GM21576 (cell line): ENCODE results near the gene PHIP.

Experiments
- ATAC-seq: cut with Tn5 transposase; IDR thresholded peaks from one replicate; pipeline ENCODE4 v1.9.1; 2021; ENCODE audit warnings: mild to moderate bottlenecking, moderate library complexity; ENCODE audit not compliant: unreplicated experiment

Gene PHIP

GRCh38 chr6:79011940-79012339 is 66.1 kb downstream of the PHIP start:
- ATAC-seq = no peak

GRCh38 chr6:79010422-79010821 is 67.6 kb downstream of the PHIP start:
- no peak for ATAC-seq

DNA sequence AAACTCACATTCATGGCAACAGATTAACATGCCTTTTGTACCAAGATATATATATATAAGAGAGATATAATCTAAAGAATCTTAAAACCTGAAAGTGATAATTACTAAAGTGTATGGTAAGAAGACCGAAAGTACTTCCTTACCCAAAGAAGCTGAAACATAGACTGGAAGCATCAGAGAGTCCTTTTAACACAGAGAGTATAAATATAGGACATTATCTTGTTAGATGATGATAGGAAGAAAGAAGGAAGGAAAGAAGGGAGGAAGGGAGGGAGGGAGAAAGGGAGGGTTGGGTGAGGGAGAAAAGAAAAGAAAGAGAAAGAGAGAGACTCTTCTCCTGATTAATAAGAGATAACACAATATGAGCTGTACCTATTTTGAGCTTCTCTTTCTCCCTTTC is 68.2 kb downstream of the PHIP start:
- no peak for ATAC-seq

GRCh38 chr6:79005497-79005896 is 72.6 kb downstream of the PHIP start:
- ATAC-seq = no peak

GRCh38 chr6:79005024-79005423 is 73.0 kb downstream of the PHIP start:
- ATAC-seq = no peak

GRCh38 chr6:79004239-79004638 is 73.8 kb downstream of the PHIP start:
- no peak for ATAC-seq

GRCh38 chr6:79001415-79001814 is 76.6 kb downstream of the PHIP start:
- no peak for ATAC-seq

DNA sequence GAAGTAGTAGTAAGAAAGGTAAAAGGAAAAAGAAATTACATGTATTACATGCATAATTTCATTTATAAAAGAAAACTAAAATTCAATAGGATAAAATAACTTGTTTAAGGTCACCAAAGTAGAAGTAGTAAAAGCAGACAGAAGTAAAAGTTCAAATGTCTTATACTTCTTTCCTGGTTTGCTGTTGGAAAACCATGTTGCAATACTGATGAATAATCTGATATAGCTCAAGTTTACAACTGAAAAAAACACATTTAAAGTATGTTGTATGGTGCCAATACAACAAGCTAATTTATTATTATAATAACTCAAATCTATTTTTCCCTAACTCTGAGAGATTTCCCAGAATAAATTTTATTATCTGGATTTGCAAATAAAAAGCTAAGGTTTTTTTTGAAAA is 78.3 kb downstream of the PHIP start:
- no peak for ATAC-seq

DNA sequence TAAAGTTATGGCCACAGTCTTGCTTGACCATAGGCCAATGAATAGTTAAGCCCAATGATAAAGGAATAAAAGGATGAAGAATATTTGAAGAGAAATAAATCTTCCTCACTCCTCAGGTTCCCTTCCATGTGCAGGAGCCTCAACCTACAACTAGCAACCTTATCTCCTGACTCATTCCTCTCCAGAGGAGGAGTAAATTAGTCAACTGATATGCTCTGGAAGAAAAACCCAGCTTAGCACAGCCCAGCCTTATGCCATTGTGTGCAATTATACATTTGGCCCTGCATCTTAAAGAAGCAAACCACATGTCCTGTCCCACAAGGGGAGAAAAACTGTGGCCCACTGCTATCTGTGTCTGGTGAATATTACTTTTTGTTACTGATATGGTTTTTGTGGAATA is 82.1 kb downstream of the PHIP start:
- ATAC-seq = no peak

DNA sequence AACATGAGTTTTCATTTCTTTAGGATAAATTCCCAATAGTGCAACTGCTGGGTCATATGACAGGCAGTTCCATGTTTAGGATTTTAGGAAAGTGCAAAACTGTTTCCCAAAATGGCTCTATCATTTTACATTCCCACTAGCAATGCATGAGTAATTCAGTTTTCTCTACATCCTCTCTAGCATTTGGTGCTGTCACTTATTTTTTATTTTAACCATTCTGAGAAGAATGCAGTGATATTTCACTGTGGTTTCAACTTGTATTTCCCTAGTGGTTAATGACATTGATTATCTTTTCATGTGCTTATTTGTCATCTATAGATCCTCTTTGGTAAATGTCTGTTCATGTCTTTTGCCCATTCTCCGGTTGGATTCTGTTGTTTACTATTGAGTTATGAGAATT is 82.7 kb downstream of the PHIP start:
- no peak for ATAC-seq

DNA sequence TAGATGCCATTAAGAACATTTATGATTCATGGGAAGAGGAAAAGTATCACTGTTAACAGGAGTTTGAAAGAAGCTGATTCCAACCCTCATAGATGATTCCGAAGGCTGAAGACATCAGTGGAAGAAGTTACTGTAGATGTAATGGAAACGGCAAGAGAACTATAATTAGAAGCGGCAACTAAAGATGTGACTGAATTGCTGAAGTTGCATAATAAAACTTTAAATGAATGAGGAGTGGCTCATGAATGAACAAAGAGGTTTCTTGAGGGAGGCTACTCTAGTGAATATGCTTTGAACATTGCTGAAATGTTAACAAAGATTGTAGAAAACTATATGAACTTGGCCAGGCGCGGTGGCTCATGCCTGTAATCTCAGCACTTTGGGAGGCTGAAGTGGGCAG is 84.1 kb downstream of the PHIP start:
- ATAC-seq = no peak

DNA sequence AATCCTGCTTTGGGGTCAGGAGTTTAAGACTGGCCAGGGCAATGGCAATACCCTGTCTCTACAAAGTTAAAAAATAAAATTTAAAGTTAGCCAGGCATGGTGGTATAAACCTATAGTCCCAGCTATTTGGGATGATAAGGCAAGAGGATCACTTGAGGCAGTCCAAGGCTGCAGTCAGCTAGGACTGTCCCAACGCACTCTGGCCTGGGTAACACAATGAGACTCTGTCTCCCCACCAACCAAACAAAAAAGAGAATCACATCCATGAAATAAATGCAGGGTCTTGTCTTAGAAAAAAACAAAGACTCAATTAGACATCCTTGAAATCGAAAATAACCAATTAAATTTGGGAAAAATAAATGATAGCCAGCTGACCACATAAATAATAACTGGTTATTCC is 88.9 kb downstream of the PHIP start:
- no peak for ATAC-seq

- ATAC-seq = no peak
These were observed 91.9 kb downstream of the PHIP start for GRCh38 chr6:78986161-78986560.

- no peak for ATAC-seq
These were observed 93.7 kb downstream of the PHIP start for GRCh38 chr6:78984225-78984950.

DNA sequence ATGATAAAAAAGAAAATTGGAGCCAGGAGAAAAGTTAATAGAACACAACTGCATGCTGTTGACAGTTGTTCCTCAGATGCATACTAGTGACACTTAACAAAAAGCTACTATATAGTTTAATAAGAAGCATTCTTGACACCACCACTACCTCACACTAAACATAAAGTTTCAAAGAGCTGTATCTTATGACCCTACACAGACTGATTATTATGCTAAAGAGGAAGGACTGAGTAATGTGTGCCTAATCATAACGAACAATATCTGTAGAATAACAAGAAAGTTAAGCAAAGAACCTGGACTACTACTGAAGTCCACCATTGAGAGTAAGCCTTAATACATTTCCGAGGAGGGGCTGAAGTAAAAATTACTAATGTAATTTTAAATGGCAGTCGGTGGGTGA is 110.9 kb downstream of the PHIP start:
- no peak for ATAC-seq

DNA sequence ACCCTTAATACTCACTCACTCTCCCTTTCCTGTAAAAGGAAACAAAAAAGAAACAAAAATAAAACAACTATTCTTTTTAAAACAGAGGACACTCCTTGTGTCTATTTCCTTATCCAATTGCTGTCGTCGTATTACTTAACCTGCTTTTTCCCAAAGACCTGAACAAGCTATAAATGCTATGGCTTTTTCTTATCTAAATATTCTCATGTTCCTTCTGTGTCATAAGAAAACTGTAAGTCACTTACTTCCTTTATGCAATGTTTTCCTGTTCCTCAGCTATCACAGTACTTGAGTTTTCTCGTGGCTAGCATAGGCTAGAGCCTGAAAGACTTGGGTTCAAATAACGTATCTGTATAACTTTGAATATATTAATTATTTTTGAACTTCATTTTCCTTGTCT is 111.5 kb downstream of the PHIP start:
- no peak for ATAC-seq

GRCh38 chr6:78962448-78962847 is 115.6 kb downstream of the PHIP start:
- ATAC-seq = no peak

- ATAC-seq = no peak
These were observed 123.3 kb downstream of the PHIP start for GRCh38 chr6:78954740-78955139.

DNA sequence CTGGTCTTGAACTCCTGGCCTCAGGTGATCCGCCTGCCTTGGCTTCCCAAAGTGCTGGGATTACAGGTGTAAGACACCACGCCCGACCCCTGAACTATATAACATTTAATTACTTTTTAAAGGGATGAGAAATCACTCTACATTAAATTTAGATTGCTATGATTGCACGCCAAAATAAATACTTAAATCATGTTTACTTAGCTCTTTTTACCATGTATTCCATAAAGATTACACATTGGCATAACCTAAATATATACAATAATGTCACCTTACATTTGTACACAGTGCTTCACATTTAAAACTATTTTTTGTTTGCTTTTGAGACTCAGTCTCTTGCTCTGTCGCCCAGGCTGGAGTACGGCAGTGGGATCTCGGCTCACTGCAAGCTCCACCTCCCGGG is 124.3 kb downstream of the PHIP start:
- no peak for ATAC-seq

- ATAC-seq = no peak
These were observed 125.7 kb downstream of the PHIP start for GRCh38 chr6:78952362-78952761.

GRCh38 chr6:78948785-78949184 is 129.3 kb downstream of the PHIP start:
- ATAC-seq = no peak

DNA sequence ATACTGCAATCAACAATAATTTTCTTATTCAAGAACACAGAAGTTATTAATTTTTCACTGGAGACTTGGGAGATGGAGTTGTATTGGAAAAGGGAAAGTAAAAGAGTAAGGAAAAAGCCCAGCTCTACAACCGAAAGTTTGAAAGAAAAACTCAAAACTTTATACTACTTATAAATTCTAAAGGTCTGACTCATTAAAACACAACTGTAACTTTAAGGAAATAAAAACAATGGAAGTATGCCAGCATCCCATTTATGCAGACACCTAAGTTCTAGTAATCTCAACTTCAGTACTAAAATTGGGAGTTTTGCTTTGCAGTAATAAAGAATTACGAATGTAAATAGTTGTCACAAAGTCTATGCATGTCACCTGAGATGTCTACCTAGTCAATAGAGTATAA is 130.1 kb downstream of the PHIP start:
- no peak for ATAC-seq

- ATAC-seq = no peak
These were observed 130.5 kb downstream of the PHIP start for GRCh38 chr6:78947529-78947928.
